ENCODE measurements around the gene VWDE. TPM values are rescaled to one million over a fixed set of nuclear protein-coding genes. Genes with fewer than 3 reads are reported as not detected.

The VWDE gene
- total RNA-seq, 1 donor from 2014 or later = 4.1 TPM

DNA sequence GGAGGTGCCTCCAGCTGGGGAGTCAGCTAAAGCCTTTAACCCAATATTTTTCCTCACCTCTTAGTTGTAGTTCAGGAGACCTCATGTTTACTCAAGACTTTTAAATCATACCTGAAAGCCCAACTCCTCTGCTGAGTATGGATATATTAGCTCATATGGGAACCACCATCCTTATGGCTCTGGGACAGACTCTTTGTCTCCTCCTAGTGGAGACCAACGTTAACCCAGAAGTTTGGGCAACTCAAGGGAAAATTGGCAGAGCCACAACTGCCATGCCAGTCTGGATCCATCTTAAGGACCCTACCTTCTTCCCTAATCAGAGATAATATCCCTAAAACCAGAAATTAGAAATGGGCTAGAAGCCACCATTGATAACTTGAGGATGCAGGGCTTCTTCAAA is 111.8 kb downstream of the VWDE start:
- intact Hi-C loops (cut with micrococcal nuclease) = loop anchor here (1.0 kb wide), 2 partner anchors 81 to 225 kb away; partner anchors contain the start of gene TMEM106B

DNA sequence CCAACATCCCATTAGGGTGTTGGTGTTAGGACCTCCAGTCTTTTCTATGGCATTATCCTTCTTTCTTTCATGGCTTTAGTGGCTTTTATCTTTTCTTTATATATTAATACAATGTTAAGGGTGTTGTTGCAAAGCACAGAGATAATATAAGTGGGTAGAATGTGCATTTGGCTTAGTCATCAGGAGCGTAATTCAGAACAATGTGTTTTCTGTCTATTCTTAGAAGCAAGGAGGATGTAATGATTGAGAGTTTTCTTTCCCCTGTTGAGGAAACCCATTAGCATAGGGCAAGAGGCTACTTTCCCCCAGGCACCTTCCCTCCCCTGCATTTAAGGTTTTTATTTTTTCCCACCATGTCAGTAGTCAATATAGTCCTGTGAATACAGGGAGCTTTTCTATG is 112.9 kb downstream of the VWDE start:
- intact Hi-C loops (cut with micrococcal nuclease) = no loop called here

DNA sequence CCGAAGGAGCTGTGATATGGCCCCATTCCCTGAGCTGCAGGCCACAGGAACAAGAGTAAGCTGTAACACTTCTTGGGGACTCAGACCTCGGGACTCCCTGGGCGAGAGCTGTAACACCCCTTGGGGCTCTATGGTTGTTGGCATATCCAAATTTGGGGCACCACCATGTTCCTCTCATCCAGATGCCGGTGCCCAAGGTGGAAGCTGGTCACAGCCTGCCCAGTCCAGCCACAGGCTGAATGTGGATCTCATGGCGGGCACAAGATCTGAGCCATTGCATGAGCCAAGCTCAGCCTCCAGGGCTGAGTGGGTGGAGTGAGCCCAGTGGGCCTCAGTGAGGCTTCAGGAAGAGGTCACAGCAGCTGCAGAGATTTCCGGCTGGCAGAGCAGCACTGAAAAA is 113.7 kb downstream of the VWDE start:
- intact Hi-C loops (cut with micrococcal nuclease) = no loop called here

DNA sequence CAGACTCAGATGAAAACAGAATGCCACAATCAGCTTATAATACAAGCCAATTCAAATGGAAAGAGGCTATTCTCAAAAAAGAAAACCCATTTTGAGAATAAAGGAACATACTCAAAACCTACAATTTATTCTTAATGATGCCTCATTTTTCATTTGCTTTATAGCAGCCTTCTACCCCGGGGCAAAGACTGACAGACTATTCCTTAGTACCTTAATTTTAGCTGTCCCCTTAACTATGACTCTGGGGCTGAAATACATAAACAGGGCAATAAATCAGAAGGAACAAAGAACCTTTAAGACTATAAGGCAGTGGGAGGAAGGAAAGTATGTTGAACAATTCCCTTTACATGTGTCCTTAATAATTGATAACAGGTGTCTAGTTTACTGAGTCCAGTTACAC is 115.8 kb downstream of the VWDE start:
- intact Hi-C loops (cut with micrococcal nuclease) = no loop called here

DNA sequence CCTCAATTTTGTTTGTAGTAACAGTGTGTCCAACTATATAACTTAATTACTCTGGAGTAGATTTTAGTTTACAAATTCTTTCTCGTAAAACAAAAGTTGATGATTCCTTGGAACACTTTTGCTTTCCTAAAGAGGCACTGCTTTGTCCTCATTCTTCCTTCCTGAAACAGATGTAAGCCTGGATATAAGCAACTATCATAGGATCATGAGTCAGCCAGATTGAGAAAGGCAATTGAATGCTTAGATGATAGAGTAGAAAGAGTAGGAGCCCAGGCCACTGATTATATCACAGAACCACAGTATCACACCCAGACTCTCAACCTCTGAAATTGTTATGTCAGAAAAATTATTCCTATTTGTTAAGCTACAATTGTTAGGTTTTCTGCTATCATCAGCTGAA is 122.6 kb downstream of the VWDE start:
- intact Hi-C loops (cut with micrococcal nuclease) = no loop called here

Other genes starting within 250 kb of the VWDE start
- gene TMEM106B, start 192.6 kb downstream of the VWDE start, total RNA-seq = 31.2 and 32.7 TPM in 2 replicates
- 0.11 and 0.30 TPM in 2 replicates for gene SCIN, start 166.9 kb upstream of the VWDE start, total RNA-seq